ENCODE measurements around the gene MORF4L1. TPM values are rescaled to one million over a fixed set of nuclear protein-coding genes. Genes with fewer than 3 reads are reported as not detected.
"Not testable (repeated sequence)": the region's sequence is repeated elsewhere in the genome, so short reads cannot be mapped to it uniquely, and the experiment has no call there.

MORF4L1 gene
- 100 to 1,000 TPM; 134 to 226 TPM for total RNA-seq

- Mint-ChIP-seq H3K27me3 (no peaks in the 10 kb centered on the region), H3K4me1 (ENCODE audit: low read depth in 2 of 2) (peaks cover 26 to 27% of the 10 kb centered on the region in 2 donors), H3K9me3 (no peaks in the 10 kb centered on the region), H3K27ac (peak within 1 kb of the TSS; percentile 95 to 96), H3K4me3 (peak within 1 kb of the TSS; percentile 93), H3K36me3 (peaks cover 5% of the 10 kb centered on the region)
- DNase-seq (ENCODE audit: low spot score) = peak; percentile 98
- peak; percentile 92 to 94 for ATAC-seq
These were observed at the start of gene MORF4L1 for GRCh38 chr15:78872155-78872971. Gene MORF4L1 (plus strand): TSS chr15:78872890. CDS start chr15:78873018, 128 bp downstream.

- Mint-ChIP-seq H3K4me3 (no peak overlapping the region), H3K36me3 (no peaks in the 10 kb centered on the region), H3K4me1 (ENCODE audit: low read depth in 2 of 2) (peaks cover 0 to 5% of the 10 kb centered on the region in 2 donors), H3K27ac (no peak overlapping the region), H3K9me3 (no peaks in the 10 kb centered on the region), H3K27me3 (peaks cover 0 to 8% of the 10 kb centered on the region in 2 donors)
- no peak for ATAC-seq
- DNase-seq (ENCODE audit: low spot score) = no peak
These were observed 43.8 kb upstream of the MORF4L1 start for GRCh38 chr15:78828920-78829319.

GRCh38 chr15:78830514-78831228 lies 42.0 kb upstream of the MORF4L1 start:
- peak overlapping the region in 1 of 2 donors; percentile 48 for H3K27ac Mint-ChIP-seq
- H3K27me3 Mint-ChIP-seq = peaks cover under 1 to 8% of the 10 kb centered on the region in 2 donors
- no peaks in the 10 kb centered on the region for H3K9me3 Mint-ChIP-seq
- DNase-seq (ENCODE audit: low spot score) = no peak
- ATAC-seq = peak; percentile 58 to 76
- peak overlapping the region; percentile 61 for H3K4me3 Mint-ChIP-seq
- H3K4me1 Mint-ChIP-seq (ENCODE audit: low read depth in 2 of 2) = peaks cover 0 to 5% of the 10 kb centered on the region in 2 donors
- no peaks in the 10 kb centered on the region for H3K36me3 Mint-ChIP-seq

- H3K36me3 Mint-ChIP-seq = no peaks in the 10 kb centered on the region
- DNase-seq (ENCODE audit: low spot score) = no peak
- H3K4me1 Mint-ChIP-seq (ENCODE audit: low read depth in 2 of 2) = peaks cover 0 to 5% of the 10 kb centered on the region in 2 donors
- peaks cover 6 to 14% of the 10 kb centered on the region in 2 donors for H3K27me3 Mint-ChIP-seq
- peak in 1 of 2 donors; percentile 21 for ATAC-seq
- H3K27ac Mint-ChIP-seq = no peak overlapping the region
- no peak overlapping the region for H3K4me3 Mint-ChIP-seq
- H3K9me3 Mint-ChIP-seq = no peaks in the 10 kb centered on the region
These were observed 41.2 kb upstream of the MORF4L1 start for GRCh38 chr15:78831229-78832207.

GRCh38 chr15:78836333-78836732 lies 36.4 kb upstream of the MORF4L1 start:
- Mint-ChIP-seq H3K4me3 (no peak overlapping the region), H3K27me3 (peaks cover 13 to 18% of the 10 kb centered on the region in 2 donors), H3K27ac (no peak overlapping the region), H3K36me3 (no peaks in the 10 kb centered on the region), H3K4me1 (ENCODE audit: low read depth in 2 of 2) (peaks cover 0 to 3% of the 10 kb centered on the region in 2 donors), H3K9me3 (no peaks in the 10 kb centered on the region)
- ATAC-seq = no peak
- DNase-seq (ENCODE audit: low spot score) = no peak

GRCh38 chr15:78837131-78837530 lies 35.6 kb upstream of the MORF4L1 start:
- Mint-ChIP-seq H3K9me3 (no peaks in the 10 kb centered on the region), H3K4me3 (no peak overlapping the region), H3K27me3 (peaks cover 13 to 14% of the 10 kb centered on the region in 2 donors), H3K4me1 (ENCODE audit: low read depth in 2 of 2) (no peaks in the 10 kb centered on the region), H3K27ac (no peak overlapping the region), H3K36me3 (no peaks in the 10 kb centered on the region)
- DNase-seq (ENCODE audit: low spot score) = no peak
- no peak for ATAC-seq

- no peaks in the 10 kb centered on the region for H3K9me3 Mint-ChIP-seq
- H3K27ac Mint-ChIP-seq = no peak overlapping the region
- H3K36me3 Mint-ChIP-seq = no peaks in the 10 kb centered on the region
- DNase-seq (ENCODE audit: low spot score) (no peak), ATAC-seq (no peak)
- peaks cover 12 to 13% of the 10 kb centered on the region in 2 donors for H3K27me3 Mint-ChIP-seq
- no peak overlapping the region for H3K4me3 Mint-ChIP-seq
- H3K4me1 Mint-ChIP-seq (ENCODE audit: low read depth in 2 of 2) = no peaks in the 10 kb centered on the region
These were observed 35.1 kb upstream of the MORF4L1 start for GRCh38 chr15:78837543-78837942.

GRCh38 chr15:78838489-78838888 lies 34.2 kb upstream of the MORF4L1 start:
- ATAC-seq = no peak

GRCh38 chr15:78839151-78839550 lies 33.5 kb upstream of the MORF4L1 start:
- not testable (repeated sequence) for DNase-seq (ENCODE audit: low spot score); H3K4me1 Mint-ChIP-seq (ENCODE audit: low read depth in 2 of 2); H3K4me3 Mint-ChIP-seq; H3K27ac Mint-ChIP-seq; H3K9me3 Mint-ChIP-seq; ATAC-seq; H3K36me3 Mint-ChIP-seq
- H3K27me3 Mint-ChIP-seq = peaks cover 12 to 13% of the 10 kb centered on the region in 2 donors

More at GRCh38 chr15:78838489-78838888, 34.2 kb upstream of the MORF4L1 start:
- no peak for DNase-seq (ENCODE audit: low spot score)
- H3K4me1 Mint-ChIP-seq (ENCODE audit: low read depth in 2 of 2) = no peaks in the 10 kb centered on the region
- H3K27ac Mint-ChIP-seq = no peak overlapping the region
- no peak overlapping the region for H3K4me3 Mint-ChIP-seq
- H3K27me3 Mint-ChIP-seq = peaks cover 12 to 13% of the 10 kb centered on the region in 2 donors
- no peaks in the 10 kb centered on the region for H3K9me3 Mint-ChIP-seq
- H3K36me3 Mint-ChIP-seq = no peaks in the 10 kb centered on the region

- H3K36me3 Mint-ChIP-seq = no peaks in the 10 kb centered on the region
- H3K4me1 Mint-ChIP-seq (ENCODE audit: low read depth in 2 of 2) = no peaks in the 10 kb centered on the region
- no peak for DNase-seq (ENCODE audit: low spot score)
- no peaks in the 10 kb centered on the region for H3K9me3 Mint-ChIP-seq
- H3K4me3 Mint-ChIP-seq = no peak overlapping the region
- H3K27me3 Mint-ChIP-seq = peaks cover 11% of the 10 kb centered on the region in 2 donors
- no peak overlapping the region for H3K27ac Mint-ChIP-seq
- no peak for ATAC-seq
These were observed 31.9 kb upstream of the MORF4L1 start for GRCh38 chr15:78840661-78841375.

- Mint-ChIP-seq H3K27me3 (peaks cover 6 to 7% of the 10 kb centered on the region in 2 donors), H3K27ac (no peak overlapping the region), H3K9me3 (no peaks in the 10 kb centered on the region), H3K4me1 (ENCODE audit: low read depth in 2 of 2) (no peaks in the 10 kb centered on the region), H3K4me3 (no peak overlapping the region), H3K36me3 (no peaks in the 10 kb centered on the region)
- no peak for DNase-seq (ENCODE audit: low spot score)
- ATAC-seq = no peak
These were observed 31.3 kb upstream of the MORF4L1 start for GRCh38 chr15:78841376-78841706.

- Mint-ChIP-seq H3K4me1 (ENCODE audit: low read depth in 2 of 2) (no peaks in the 10 kb centered on the region), H3K4me3 (no peak overlapping the region), H3K27me3 (peaks cover 6 to 7% of the 10 kb centered on the region in 2 donors), H3K36me3 (no peaks in the 10 kb centered on the region), H3K27ac (no peak overlapping the region), H3K9me3 (no peaks in the 10 kb centered on the region)
- ATAC-seq (no peak), DNase-seq (ENCODE audit: low spot score) (no peak)
These were observed 30.8 kb upstream of the MORF4L1 start for GRCh38 chr15:78841891-78842290.

- peaks cover 6 to 7% of the 10 kb centered on the region in 2 donors for H3K27me3 Mint-ChIP-seq
- no peak for ATAC-seq
- H3K9me3 Mint-ChIP-seq = no peaks in the 10 kb centered on the region
- H3K4me1 Mint-ChIP-seq (ENCODE audit: low read depth in 2 of 2) = no peaks in the 10 kb centered on the region
- H3K36me3 Mint-ChIP-seq = no peaks in the 10 kb centered on the region
- DNase-seq (ENCODE audit: low spot score) = no peak
- H3K4me3 Mint-ChIP-seq = no peak overlapping the region
- no peak overlapping the region for H3K27ac Mint-ChIP-seq
These were observed 30.2 kb upstream of the MORF4L1 start for GRCh38 chr15:78842519-78842918.

Measured in natural killer cell treated with Interleukin-12 subunit alpha and Interleukin-12 subunit beta and Interleukin-15 and Interleukin-18, amount 100 ng/mL, for 72 hours (primary cell).